Measurements from ENCODE around the gene YIF1A.
"Not testable (repeated sequence)": the region's sequence is repeated elsewhere in the genome, so short reads cannot be mapped to it uniquely, and the experiment has no call there.

The YIF1A gene

DNA sequence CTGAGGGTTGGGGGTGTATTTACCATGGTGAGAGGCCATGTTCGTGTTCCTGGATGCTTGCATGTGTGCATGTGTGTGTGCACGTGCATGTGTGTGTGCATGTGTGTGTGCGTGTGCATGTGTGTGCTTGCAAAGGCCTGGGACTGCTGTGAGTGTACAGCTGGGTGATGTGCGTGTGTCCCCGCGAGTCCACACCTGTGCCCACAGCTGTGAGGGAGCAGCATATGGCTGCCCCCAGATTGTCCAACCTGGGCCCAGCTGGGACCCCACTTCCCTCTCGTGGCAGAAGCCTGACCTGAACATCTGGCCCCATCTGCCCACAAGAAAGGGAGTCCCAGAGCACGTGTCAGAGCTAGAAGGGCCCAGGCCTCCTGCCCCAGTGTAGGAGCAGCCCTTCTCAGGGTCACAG, 36.3 kb upstream of the YIF1A start:
- DNase-seq: no peak

- DNase-seq: no peak
Observed at GRCh38 chr11:66324664-66325063, 35.7 kb upstream of the YIF1A start.

DNA sequence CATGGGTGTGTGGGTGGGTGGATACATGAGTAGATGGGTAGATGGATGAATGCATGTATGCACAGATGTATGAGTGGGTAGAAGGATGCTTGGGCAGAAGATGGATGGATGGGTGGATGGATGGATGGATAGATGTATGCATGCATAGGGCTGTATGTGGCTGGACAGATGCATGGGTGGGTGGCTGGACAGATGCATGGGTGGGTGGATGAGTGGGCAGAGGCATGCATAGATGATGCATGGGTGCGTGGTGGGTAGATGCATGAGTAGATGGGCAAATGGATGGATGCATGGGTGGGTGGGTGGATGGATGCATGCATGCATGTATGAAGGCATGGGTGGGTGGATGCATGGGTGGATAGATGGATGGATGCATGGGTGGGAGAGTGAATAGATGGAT, 34.7 kb upstream of the YIF1A start:
- no peak for DNase-seq

DNA sequence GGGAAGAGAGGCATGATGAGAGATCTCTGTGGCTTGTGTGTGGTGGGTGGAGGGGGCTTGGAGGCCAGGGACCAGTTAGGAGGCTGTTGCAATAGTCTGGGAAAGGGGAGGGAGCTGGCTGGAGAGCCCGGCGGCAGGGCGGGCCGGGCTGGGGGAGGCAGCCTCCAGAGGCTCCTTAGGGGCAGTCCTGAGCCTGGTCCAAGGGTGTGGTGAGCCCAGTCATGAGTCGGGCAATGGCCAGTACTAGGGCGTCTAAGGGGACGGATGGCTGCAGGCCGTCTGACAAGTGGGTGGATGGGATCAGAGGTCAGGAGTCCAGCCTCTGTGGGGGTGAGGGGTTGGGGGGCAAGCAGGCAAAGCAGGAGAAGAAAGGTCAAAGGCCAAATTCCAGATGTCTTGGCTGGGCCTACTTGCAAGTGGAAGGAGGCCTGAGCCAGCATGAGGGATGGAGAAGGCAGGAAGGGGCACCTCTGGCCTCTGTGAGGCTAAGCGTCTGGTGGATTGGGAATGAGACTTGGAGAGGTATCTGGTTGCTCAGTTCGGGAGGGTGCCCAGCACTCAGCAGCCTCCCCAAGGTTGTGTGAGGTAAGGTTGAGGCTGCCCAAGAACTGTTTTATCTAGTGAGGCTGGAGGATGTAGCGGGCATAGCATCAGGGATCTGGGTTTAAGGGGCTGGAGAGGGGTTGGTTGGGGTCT, 33.9 kb upstream of the YIF1A start:
- DNase-seq: no peak

- DNase-seq: no peak
Observed at GRCh38 chr11:66321606-66322005, 32.7 kb upstream of the YIF1A start.

DNA sequence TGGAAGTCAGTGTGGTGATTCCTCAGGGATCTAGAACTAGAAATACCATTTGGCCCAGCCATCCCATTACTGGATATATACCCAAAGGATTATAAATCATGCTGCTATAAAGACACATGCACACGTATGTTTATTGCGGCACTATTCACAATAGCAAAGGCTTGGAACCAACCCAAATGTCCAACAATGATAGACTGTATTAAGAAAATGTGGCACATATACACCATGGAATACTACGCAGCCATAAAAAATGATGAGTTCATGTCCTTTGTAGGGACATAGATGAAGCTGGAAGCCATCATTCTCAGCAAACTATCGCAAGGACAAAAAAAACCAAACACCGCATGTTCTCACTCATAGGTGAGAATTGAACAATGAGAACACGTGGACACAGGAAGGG, 31.8 kb upstream of the YIF1A start:
- DNase-seq: not testable (repeated sequence)

DNA sequence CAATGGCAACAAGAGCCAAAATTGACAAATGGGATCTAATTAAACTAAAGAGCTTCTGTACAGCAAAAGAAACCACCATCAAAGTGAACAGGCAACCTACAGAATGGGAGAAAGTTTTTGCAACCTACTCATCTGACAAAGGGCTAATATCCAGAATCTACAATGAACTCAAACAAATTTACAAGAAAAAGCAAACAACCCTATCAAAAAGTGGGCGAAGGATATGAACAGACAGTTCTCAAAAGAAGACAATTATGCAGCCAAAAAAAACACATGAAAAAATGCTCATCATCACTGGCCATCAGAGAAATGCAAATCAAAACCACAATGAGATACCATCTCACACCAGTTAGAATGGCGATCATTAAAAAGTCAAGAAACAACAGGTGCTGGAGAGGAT, 31.3 kb upstream of the YIF1A start:
- DNase-seq: not testable (repeated sequence)

DNA sequence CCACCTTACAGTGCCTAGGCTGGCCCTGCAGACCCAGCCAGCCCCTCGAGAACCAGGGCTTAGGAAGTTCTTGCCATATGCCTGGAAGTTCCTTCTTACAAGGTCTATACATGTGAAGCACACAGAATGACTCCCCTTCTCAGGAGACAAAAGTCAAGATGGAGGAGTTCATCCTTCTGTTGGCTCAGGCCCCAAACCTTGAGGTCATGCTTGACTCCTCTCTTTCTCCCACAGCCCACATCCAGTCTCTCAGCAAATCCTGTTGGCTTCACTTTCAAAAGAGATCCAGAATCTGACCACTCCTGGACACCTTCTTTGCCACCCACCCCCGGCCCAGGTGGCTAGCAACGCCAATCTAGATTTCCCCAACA, 29.6 kb upstream of the YIF1A start:
- no peak for DNase-seq

- no peak for DNase-seq
Observed at GRCh38 chr11:66317723-66318599, 29.0 kb upstream of the YIF1A start.

DNA sequence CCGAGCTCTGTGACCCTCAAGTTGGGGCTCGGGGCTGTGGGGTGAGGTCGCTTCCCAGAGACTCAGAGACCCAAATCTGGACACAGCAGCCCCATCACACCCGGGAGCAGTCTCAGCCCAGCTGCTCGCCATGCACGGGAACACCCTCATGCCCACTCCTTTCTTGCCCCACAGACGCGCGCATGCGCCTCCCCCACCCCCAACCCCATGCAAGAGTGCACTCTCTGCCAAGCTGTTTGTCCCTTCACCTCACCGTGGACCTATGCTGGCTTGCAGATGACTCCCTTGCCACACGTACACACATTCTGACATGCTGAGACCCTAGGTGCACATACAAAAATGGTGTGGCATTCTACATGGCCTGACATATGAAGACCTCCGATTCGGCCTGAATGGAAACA, 28.4 kb upstream of the YIF1A start:
- DNase-seq: no peak

DNA sequence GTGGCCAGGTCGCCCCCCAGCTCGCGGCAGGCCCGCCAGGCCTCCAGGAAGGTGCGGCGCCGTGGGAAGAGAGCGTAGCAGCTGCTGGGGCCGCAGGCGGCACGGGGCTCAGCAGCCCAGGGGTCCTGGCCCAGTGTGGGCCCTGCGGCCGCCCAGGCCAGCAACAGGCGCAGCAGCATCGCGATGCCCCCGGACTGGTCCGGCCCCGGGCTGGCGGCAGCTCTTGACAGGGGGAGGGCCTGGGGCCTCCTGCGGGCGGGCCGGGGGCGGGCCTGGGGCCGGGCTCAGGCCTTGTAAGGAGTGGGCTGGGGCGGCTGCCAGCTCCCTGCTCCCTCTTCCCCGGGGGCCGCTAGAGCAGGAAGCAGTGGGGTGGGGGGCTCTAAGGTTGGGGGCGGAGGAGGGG, 27.9 kb upstream of the YIF1A start, which contains the start of gene CD248:
Gene CD248, minus strand, starts transcription at position 196 of the 403 bp plus-strand sequence. Its CDS starts 17 bp downstream, at position 179.
- no peak for DNase-seq

GRCh38 chr11:66315921-66316811, 27.2 kb upstream of the YIF1A start:
- DNase-seq: no peak

- DNase-seq: no peak
Observed at GRCh38 chr11:66315498-66315885, 26.5 kb upstream of the YIF1A start.

GRCh38 chr11:66314561-66315497, 25.9 kb upstream of the YIF1A start:
- no peak for DNase-seq

DNA sequence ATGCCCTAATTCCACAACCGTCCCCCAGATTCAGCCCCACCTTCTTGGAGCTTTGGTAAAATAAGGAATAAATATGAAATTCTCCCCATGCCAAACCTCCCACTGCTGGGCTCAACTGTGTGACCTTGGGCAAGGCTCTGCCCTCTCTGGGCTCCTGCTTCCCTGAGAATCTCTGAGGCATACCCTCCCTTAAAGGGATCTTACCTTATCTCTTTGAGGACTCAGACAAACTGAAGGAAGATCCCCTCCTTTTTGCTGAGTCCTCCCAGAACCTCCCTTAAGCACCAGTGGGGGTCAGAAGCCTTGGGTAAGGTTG, 25.2 kb upstream of the YIF1A start:
- no peak for DNase-seq

GRCh38 chr11:66313321-66314185, 24.6 kb upstream of the YIF1A start:
- DNase-seq: no peak

GRCh38 chr11:66312549-66313320, 23.8 kb upstream of the YIF1A start:
- DNase-seq: peak; percentile 94

- DNase-seq: peak; percentile 94
Observed at GRCh38 chr11:66311965-66312548, 23.1 kb upstream of the YIF1A start.

DNA sequence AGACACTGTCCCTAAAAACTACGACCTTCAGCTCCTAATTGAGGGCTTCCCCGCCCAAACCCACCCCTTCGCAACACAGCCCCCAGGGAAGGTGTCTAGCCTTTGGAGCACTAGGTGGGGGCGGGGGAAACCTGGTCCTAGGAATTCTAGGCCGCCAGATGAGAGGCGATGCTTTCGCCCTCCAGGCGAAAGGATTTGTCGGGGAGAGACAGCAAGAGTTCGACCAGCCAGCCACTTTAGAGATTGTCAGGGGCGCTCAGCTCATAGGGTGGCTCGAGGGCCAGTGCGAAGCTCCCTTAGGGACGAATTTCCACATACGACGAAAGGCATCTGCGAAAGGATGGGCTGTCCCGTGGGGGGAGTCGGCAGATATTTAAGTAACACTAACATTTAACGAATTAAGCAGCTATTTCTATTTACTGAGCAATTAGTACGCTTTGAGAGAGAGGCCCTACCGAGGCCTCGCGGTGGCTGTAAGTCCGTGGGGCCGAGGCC, 22.6 kb upstream of the YIF1A start:
- DNase-seq: no peak

All from NCI-H1436 (cell line).